ENCODE results near the gene CD22.
"Not testable (repeated sequence)": the region's sequence is repeated elsewhere in the genome, so short reads cannot be mapped to it uniquely, and the experiment has no call there.

The CD22 gene
- total RNA-seq, result 6.2 to 29.7 (median 16.6) reads per million in 17 experiments

GRCh38 chr19:35328851-35329285 is at the start of gene CD22:
Gene CD22 (plus strand): TSS chr19:35329187. CDS start chr19:35332041, 2,854 bp downstream.
- DNase-seq, result peak in 3 of 4 experiments; percentile 44 to 50 (median 47)

GRCh38 chr19:35279374-35279773 is 49.6 kb upstream of the CD22 start:
- no peak for DNase-seq

- no peak for DNase-seq
These were observed 48.8 kb upstream of the CD22 start for GRCh38 chr19:35279985-35280821.

- DNase-seq, result peak in 1 of 4 experiments; percentile 24
These were observed 47.7 kb upstream of the CD22 start for GRCh38 chr19:35281303-35281702.

- DNase-seq, result peak in 3 of 4 experiments; percentile 52 to 62 (median 61)
These were observed 44.6 kb upstream of the CD22 start for GRCh38 chr19:35284153-35285094.

GRCh38 chr19:35285095-35285449 is 43.9 kb upstream of the CD22 start:
- DNase-seq, result peak in 3 of 4 experiments; percentile 58 to 66 (median 58)

- not testable (repeated sequence) for DNase-seq
These were observed 43.5 kb upstream of the CD22 start for GRCh38 chr19:35285465-35285864.

- peak in 3 of 4 experiments; percentile 53 to 56 (median 55) for DNase-seq
These were observed 42.9 kb upstream of the CD22 start for GRCh38 chr19:35286101-35286500.

- DNase-seq, result no peak
These were observed 41.3 kb upstream of the CD22 start for GRCh38 chr19:35287713-35288112.

GRCh38 chr19:35288331-35288730 is 40.7 kb upstream of the CD22 start:
- peak in 1 of 4 experiments; percentile 41 for DNase-seq

- DNase-seq, result no peak
These were observed 40.1 kb upstream of the CD22 start for GRCh38 chr19:35288906-35289305.

GRCh38 chr19:35290381-35291127 is 38.4 kb upstream of the CD22 start:
- DNase-seq, result no peak

GRCh38 chr19:35291259-35291658 is 37.7 kb upstream of the CD22 start:
- no peak for DNase-seq

- no peak for DNase-seq
These were observed 37.1 kb upstream of the CD22 start, which contains the start of gene MAG for GRCh38 chr19:35291916-35292315. Gene MAG (plus strand): TSS chr19:35292161. CDS start chr19:35295409, 3,248 bp downstream.

GRCh38 chr19:35292421-35293362 is 36.3 kb upstream of the CD22 start:
- DNase-seq, result no peak

GRCh38 chr19:35293363-35293739 is 35.6 kb upstream of the CD22 start:
- DNase-seq, result no peak

- no peak for DNase-seq
These were observed 35.2 kb upstream of the CD22 start for GRCh38 chr19:35293808-35294207.

GRCh38 chr19:35294328-35294727 is 34.7 kb upstream of the CD22 start:
- DNase-seq, result peak in 1 of 4 experiments; percentile 37

GRCh38 chr19:35294859-35295791 is 33.9 kb upstream of the CD22 start:
- DNase-seq, result no peak

All from suppressor macrophage (primary cell).